GM19328 (cell line): ENCODE data around the gene SUGP2.

Experiments
- ATAC-seq: cut with Tn5 transposase; IDR thresholded peaks from one replicate; pipeline ENCODE4 v1.9.1; 2021; ENCODE audit warnings: mild to moderate bottlenecking, moderate library complexity; ENCODE audit not compliant: unreplicated experiment

Gene SUGP2

GRCh38 chr19:19059837-19060611 is 26.7 kb upstream of the SUGP2 start:
- ATAC-seq: no peak

DNA sequence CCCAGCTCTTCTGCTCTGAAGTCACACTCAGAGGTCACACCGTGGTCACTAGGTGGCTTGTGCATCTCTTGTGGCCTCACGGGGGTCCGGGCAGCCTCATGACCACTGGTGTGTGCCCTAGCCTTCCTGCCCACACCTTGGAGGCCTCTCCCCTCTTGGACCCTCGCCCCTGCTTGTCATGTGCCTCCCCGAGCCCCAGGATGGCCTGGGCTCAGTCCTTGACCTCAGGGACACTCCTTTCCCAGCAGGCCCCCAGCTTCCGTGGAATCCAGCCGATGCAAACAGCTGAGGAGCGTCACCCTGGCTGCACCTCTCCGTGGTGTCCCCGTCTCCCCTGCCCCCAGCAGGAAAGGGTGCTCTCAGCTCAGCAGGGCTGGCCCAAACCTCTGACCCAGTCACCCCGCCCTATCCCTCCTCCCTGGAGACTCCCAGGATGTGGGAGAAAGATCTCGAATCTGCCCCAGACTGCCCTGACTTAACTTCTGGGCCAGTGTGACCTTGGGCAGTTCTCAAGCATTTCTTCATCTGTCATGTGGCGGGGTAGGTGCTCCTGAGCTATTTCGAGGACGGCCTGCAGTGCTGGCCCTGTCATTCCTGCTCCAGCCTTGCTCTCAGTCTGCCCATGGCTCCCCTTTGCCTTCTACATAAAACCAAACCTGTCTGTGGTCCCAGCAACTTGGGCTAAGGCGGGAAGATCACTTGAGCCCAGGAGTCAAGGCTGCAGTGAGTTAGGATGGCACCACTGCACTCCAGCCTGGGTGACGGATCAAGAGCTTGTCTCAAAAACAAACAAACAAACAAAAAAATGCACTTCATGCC is 25.9 kb upstream of the SUGP2 start:
- no peak for ATAC-seq

DNA sequence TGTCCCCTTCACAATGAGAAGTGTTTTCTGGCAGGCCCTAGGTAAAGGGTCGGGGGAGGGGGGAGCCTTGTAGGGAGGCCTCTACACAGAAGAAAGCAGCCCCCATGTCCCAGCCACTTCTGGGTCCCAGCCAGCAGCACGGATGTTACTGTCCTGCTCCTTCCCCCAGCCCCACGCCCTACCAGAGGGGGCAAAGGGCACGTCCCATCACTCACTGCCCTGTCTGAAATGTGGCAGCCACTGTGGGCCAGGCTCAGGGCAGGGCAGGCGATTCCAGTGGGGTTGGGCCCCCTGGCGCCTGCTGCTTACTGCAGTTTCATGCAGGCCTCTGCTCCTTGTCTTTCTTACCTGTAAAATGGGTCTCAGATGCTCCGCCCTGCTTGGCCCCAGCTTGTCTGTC is 24.4 kb upstream of the SUGP2 start:
- ATAC-seq: no peak

GRCh38 chr19:19057317-19057716 is 24.0 kb upstream of the SUGP2 start:
- no peak for ATAC-seq

GRCh38 chr19:19056636-19057275 is 23.4 kb upstream of the SUGP2 start:
- no peak for ATAC-seq

GRCh38 chr19:19055701-19056100 is 22.4 kb upstream of the SUGP2 start:
- no peak for ATAC-seq

DNA sequence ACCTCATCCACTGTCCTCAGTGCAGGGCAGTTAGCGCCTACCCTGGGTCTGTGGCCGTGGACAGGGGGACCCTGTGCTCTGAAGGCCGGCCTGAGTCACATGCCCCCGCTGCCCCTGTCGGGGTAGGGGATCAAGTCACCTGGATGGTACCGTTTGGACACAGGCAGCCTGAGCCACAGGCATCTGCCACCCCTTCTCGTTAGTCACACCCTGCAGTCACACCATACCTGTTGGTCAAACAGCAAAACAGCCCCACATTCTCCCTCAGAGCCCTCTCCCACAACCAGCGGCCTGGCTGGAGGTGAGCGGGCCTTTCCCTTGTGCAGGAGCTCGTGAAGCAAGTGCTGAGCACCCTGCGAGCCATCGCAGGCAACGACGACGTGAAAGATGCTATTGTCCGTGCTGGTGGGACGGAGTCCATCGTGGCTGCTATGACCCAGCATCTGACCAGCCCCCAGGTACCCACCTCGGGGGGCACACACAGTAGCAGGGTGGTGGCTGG is 21.7 kb upstream of the SUGP2 start:
- no peak for ATAC-seq

GRCh38 chr19:19054315-19054938 is 21.1 kb upstream of the SUGP2 start:
- no peak for ATAC-seq

DNA sequence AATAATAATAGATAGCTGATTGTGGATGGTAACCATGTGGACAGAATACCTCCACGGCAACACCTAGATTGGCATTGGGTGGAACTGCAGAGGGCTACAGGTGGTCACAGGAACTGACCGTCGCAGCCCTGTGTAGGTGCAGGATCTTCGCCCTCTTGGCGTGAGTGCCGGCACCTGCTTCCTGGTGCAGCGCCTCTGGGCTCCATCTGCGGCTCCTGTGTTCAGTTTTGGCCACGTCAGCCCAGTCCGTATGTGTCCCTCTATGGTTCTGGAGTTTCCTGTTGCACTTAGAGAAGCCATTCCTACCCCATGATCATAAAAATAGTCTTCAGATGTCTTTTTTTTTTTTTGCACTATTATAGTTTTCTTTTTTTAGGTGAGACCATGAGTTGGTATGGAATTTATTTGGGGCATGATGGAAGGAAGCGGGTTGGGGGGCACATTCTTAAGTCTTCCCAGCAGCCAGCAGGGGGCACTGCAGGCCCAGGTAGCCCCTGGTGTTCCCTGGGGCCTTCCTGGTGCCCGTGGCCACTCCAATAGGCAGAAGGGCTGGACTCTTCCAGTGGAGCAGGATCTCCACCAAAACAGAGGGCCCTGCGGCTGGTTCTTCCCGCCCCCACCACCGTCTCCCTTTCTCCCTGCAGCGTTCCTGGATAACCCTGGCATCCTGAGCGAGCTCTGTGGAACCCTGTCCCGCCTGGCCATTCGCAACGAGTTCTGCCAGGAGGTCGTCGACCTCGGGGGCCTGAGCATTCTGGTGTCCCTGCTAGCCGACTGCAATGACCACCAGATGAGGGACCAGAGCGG is 20.4 kb upstream of the SUGP2 start:
- no peak for ATAC-seq

DNA sequence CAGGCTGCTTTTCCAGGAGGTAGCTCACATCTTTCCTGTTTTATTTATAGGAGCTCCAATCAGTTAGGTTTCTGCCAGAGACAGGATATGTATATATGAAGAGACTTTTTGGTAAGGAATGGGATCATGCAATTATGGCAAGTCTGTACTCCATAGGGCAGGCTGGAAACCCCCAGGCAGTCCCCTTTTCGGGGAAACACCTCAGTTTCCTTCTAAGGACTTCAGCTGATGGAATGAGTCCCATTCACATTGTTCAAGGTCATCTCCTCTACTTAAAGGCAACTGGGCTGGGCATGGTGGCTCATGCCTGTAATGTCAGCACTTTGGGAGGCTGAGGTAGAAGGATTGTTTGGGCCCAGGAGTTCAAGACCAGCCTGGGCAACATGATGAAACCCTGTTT is 19.6 kb upstream of the SUGP2 start:
- no peak for ATAC-seq

DNA sequence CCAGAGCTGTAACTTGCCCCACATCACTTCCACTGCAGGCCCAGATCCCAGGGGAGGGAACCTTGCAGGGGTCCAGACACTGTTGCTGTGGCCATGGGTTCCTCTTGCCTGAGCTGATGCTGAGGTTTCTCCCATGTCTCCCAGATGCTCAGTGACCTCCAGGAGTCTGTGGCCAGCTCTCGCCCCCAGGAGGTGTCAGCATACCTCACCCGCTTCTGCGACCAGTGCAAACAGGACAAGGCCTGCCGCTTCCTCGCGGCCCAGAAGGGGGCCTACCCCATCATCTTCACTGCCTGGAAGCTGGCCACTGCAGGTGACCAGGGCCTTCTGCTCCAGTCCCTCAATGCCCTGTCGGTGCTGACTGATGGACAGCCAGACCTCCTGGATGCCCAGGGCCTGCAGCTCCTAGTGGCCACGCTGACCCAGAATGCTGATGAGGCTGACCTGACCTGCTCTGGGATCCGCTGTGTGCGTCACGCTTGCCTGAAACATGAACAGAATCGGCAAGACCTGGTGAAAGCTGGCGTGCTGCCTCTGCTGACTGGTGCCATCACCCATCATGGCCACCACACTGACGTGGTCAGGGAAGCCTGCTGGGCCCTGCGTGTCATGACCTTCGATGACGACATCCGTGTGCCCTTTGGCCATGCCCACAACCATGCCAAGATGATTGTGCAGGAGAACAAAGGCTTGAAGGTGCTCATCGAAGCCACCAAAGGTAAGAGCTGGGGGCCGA is 18.3 kb upstream of the SUGP2 start:
- no peak for ATAC-seq

DNA sequence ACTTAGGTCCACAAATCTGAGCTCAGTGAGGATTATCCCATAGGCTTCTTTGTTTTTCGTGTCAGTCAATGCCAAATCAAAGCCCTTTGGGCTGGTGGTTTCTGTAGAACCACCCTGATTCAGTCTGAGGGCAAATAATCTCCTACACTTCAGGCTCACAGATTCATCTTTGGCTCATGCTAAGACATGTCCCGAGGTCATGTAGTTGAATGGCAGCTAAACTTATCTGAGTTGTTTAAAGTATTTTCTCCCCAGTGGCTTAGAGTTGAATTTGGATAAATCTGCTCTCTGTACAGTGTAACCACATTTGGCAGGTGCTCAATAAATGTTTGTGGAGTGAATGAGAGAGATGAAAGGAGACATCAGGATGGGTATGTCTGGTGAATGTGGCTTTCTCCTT is 17.4 kb upstream of the SUGP2 start:
- no peak for ATAC-seq

GRCh38 chr19:19050104-19050503 is 16.8 kb upstream of the SUGP2 start:
- ATAC-seq: no peak

DNA sequence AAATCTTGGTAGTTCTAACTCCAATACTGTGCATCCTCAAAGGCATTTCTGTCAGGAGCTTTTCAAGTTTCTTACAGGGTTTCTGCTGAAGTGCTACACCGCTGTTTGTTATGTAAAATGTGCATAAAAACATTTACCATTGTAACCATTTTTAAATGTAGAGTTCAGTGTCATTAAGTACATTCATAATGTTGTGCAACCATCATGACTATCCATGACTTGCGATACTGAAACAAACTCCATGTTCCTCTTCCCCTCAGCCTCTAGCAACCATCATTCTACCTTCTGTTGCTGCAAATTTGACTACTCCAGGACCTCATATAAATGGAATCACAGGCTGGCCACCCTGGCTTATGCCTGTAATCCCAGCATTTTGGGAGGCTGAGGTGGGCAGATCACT is 16.1 kb upstream of the SUGP2 start:
- no peak for ATAC-seq

DNA sequence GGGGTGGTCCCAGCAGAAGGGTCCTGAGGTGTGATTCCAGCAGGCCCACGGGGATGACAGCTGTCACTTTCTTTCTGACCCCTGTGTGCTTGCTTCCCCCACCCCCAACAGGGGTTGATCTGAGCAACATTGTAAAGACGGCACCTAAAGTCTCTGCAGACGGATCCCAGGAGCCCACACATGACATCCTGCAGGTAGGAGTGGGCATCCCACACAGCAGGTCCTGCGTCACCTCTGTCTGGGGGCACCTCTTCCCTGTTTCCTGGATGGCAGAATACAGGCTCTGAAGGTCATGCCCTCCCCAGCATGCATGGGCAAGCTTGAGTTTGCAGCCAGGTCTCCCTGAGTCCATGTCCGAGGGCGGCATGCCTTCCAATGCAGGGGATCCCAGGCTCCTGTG is 10.6 kb upstream of the SUGP2 start:
- no peak for ATAC-seq

DNA sequence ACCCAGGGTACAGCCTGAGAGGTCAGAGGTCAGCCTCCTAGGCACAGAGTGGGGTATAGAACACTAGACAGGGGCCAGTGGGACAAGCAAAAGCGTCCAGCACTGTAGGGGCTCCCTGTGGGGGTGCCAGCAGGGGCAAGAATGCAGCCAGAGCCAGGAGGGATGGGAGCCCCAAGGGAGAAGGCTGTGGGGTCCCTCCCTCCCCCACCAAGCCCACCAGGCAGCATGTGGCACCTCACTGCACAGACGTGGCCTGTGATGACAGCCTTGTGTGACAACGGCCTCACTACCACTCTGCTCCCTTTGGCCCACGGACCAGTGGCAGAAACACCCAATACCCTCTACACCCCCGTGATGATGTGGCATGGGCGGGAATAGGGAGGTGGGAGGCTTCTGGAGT is 10.2 kb upstream of the SUGP2 start:
- no peak for ATAC-seq

DNA sequence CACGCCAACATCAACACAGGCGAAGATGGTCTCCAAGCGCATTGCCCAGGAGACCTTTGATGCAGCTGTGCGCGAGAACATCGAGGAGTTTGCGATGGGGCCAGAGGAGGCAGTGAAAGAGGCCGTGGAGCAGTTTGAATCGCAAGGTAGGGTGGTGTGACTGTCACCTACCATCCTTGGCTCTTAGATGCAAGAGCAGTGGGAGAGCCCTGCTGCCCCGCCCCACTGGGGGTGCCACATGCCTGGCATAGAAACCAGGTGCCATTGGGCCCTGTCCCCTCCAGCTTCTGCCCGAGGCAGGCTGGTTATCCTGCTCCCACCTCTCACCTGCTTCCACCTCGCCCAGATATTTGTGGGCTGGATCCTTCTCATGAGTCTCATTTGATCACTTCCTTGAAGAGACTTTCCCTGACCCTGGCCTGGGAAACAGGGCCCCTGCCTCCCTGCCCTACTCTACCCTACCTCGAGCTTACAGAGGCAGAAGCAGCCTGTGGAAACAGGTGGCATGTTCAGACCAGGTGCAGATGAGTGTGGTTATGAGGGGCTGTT is 9.5 kb upstream of the SUGP2 start:
- no peak for ATAC-seq

DNA sequence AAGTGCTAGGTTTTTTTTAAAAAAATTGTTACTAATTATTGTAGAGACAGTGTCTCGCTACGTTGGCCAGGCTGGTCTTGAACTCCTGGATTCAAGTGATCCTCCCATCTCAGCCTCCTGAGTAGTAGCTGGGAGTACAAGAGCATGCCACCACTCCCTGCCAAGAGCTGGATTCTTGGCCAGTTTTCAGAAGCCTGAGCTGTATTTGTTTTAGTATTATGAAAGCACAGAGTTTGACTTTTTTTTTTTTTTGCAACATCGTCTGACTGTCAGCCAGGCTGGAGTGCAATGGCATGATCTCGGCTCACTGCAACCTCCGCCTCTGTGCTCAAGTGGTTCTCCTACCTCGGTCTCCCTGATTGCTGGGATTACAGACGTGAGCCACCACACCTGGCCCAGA is 7.1 kb upstream of the SUGP2 start:
- no peak for ATAC-seq

DNA sequence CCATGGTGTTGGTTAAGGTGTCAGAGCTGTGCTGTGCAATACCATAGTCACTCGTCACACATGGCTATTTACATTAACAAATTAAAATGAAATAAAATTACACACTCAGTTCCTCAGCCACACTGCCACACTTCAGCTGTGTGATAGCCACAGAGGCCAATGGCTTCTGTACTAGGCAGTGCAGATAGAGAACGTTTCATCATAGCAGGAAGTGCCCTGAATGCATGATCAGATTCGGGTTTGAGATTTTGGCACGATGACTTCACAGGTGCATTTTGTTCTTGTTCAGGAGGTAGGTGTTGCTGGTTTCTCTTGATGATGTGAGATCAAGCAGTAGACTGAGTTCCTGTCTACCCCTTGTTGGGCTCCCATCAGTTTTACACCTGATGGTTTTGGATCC is 6.6 kb upstream of the SUGP2 start:
- no peak for ATAC-seq
